Fibroblast of lung (primary cell): ENCODE data around the gene NRARP.

Source experiments
- CTCF ChIP-seq, 2 donors: IDR thresholded peaks in 1 of 2; conservative IDR thresholded peaks in 1 of 2; 1 replicate in 1 of 2; 2 replicates in 1 of 2; pipeline ENCODE4 v1.5.1; 2011 to 2012; ENCODE audit warnings: low read length in 2 of 2, control low read depth in 1 of 2, inconsistent platforms in 1 of 2, low read depth in 1 of 2, mild to moderate bottlenecking in 1 of 2
- EZH2 ChIP-seq: IDR thresholded peaks from 2 replicates; pipeline ENCODE4 v1.5.1; 2012; ENCODE audit warnings: low read length, control low read depth, mild to moderate bottlenecking; ENCODE audit errors: missing control alignments

- TF ChIP-seq EZH2 (no peak), CTCF (conservative IDR thresholded peaks at IDR 0.05 in 1 of 2, IDR thresholded peaks at IDR 0.05 in 1 of 2; ENCODE audit: low read depth in 1 of 2, low read length in 2 of 2) (no peak)
These were observed 23.1 kb upstream of the NRARP start for GRCh38 chr9:137325124-137325523.
